GM12878 (cell line): ENCODE data around the gene SMIM13.

Experiments used
- MAX ChIP-seq: IDR thresholded peaks from 2 replicates; pipeline ENCODE4 v1.6.1; 2012; ENCODE audit warnings: low read depth, low read length, improper control_type of control experiment
- PRDM15 ChIP-seq: fragments of 450-650 bp; formaldehyde crosslinking; IDR thresholded peaks from 2 replicates; pipeline ENCODE4 v1.4.0; 2020; ENCODE audit warnings: mild to moderate bottlenecking, moderate library complexity
- RBBP5 ChIP-seq: fragments of 200-600 bp; sonication (generic); conservative IDR thresholded peaks from 2 replicates; pipeline ENCODE4 v1.6.1; 2016

GRCh38 chr6:11181478-11182136 is 88.0 kb downstream of the SMIM13 start:
- TF ChIP-seq RBBP5 (no peak), MAX (no peak), PRDM15 (CRISPR knock-in tag) (no peak)
